Measurements from ENCODE around the gene ZNF689.

DNA sequence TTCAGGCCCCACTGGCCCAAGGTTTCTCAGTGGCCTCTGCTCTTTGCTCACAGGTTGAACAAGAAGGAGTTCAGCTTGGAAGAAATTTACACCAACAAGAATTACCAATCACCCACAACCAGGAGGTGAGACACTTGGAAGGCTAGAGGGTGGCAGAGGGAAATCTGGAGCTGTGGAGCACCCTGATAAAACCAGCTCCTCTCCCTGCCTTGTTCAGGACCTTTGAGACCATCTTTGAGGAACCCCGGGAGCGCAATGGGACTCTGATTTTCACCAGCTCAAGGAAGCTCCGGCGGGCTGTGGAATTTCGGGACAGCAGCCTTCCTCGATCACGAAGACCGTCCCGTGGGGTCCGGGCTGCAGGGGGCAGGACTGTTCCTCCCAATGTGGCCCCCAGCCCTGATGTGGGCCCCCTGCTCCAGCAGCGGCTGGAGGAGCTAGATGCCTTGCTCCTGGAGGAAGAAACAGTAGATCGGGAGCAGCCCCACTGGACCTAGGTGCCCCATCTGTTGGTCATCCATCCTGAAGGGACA lies 45.7 kb upstream of the ZNF689 start:
- TF ChIP-seq, protein P1, sequence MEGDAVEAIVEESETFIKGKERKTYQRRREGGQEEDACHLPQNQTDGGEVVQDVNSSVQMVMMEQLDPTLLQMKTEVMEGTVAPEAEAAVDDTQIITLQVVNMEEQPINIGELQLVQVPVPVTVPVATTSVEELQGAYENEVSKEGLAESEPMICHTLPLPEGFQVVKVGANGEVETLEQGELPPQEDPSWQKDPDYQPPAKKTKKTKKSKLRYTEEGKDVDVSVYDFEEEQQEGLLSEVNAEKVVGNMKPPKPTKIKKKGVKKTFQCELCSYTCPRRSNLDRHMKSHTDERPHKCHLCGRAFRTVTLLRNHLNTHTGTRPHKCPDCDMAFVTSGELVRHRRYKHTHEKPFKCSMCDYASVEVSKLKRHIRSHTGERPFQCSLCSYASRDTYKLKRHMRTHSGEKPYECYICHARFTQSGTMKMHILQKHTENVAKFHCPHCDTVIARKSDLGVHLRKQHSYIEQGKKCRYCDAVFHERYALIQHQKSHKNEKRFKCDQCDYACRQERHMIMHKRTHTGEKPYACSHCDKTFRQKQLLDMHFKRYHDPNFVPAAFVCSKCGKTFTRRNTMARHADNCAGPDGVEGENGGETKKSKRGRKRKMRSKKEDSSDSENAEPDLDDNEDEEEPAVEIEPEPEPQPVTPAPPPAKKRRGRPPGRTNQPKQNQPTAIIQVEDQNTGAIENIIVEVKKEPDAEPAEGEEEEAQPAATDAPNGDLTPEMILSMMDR (tag by site-specific recombination; IDR thresholded peaks at IDR 0.05): no peak
- TF ChIP-seq ZNF10 (tag by site-specific recombination; IDR thresholded peaks at IDR 0.05) (no peak), ZNF561 (tag by site-specific recombination; IDR thresholded peaks at IDR 0.05; ENCODE audit: borderline replicate concordance) (no peak), ZXDB (tag by site-specific recombination; IDR thresholded peaks at IDR 0.05) (no peak), ZNF138 (tag by site-specific recombination; IDR thresholded peaks at IDR 0.05; ENCODE audit: borderline replicate concordance) (no peak), BCL11A (tag by site-specific recombination; IDR thresholded peaks at IDR 0.05; ENCODE audit: low read depth) (no peak), HOXA7 (CRISPR knock-in tag; IDR thresholded peaks at IDR 0.05; ENCODE audit: borderline replicate concordance) (no peak)

All from HEK293 (cell line).